AG04449 (cell line): Measurements from ENCODE around the gene SLC35G3.
"Not testable (repeated sequence)": the region's sequence is repeated elsewhere in the genome, so short reads cannot be mapped to it uniquely, and the experiment has no call there.

Experiments used
- CTCF ChIA-PET: fragments of 350-600 bp; formaldehyde crosslinking; extraction: SDS; loops from one replicate; lab custom pipeline; 2021; ENCODE audit warnings: antibody characterized with exemption; lab: Yijun Ruan, JAX
- POLR2A ChIA-PET: fragments of 400-600, 350-600 bp; formaldehyde crosslinking; extraction: SDS; loops from one replicate; lab custom pipeline; 2020; ENCODE audit warnings: antibody characterized with exemption, inconsistent platforms; lab: Yijun Ruan, JAX
- DNase-seq: peaks from one replicate; pipeline ENCODE4 v3.0.0-alpha.2; 2010; ENCODE audit warnings: low read depth, low spot score
- H3K4me3 ChIP-seq: 2 replicates; pipeline ENCODE4 v1.5.1; 2011; ENCODE audit warnings: low read depth, mild to moderate bottlenecking, control low read depth, low read length
- TF ChIP-seq, protein P1 (sequence below): IDR thresholded peaks from one replicate; pipeline ENCODE4 v1.5.1; 2011; ENCODE audit warnings: mild to moderate bottlenecking, moderate library complexity, low read length, control low read depth, inconsistent platforms; ENCODE audit not compliant: insufficient read depth; ENCODE audit errors: missing control alignments

Gene SLC35G3

DNA sequence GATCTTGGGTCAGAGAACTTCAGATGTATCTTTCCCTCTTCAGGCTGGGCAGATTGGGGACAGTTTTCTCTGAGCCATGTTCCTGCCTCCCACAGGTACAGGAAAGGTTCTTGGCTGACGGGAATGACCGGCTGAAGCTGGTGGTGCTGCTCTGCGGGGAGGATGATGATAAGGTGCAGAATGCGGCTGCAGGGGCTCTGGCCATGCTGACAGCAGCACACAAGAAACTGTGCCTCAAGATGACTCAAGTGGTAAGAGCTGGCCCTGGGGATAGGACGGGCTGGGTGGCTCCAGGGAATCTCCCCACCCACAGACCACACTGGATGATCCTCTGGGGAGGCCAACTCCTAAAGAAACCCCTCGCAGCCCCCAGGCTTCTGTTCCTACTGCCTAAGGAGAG, 10.9 kb downstream of the SLC35G3 start:
- TF ChIP-seq, protein P1, sequence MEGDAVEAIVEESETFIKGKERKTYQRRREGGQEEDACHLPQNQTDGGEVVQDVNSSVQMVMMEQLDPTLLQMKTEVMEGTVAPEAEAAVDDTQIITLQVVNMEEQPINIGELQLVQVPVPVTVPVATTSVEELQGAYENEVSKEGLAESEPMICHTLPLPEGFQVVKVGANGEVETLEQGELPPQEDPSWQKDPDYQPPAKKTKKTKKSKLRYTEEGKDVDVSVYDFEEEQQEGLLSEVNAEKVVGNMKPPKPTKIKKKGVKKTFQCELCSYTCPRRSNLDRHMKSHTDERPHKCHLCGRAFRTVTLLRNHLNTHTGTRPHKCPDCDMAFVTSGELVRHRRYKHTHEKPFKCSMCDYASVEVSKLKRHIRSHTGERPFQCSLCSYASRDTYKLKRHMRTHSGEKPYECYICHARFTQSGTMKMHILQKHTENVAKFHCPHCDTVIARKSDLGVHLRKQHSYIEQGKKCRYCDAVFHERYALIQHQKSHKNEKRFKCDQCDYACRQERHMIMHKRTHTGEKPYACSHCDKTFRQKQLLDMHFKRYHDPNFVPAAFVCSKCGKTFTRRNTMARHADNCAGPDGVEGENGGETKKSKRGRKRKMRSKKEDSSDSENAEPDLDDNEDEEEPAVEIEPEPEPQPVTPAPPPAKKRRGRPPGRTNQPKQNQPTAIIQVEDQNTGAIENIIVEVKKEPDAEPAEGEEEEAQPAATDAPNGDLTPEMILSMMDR: no peak
- CTCF ChIA-PET: interaction anchor here (0.9 kb wide), 1 partner anchor 13 kb away, joined by 3 read pairs; no protein-coding TSS in a partner anchor
- POLR2A ChIA-PET: no interaction called here
- H3K4me3 ChIP-seq: no peak overlapping the region
- DNase-seq: no peak

DNA sequence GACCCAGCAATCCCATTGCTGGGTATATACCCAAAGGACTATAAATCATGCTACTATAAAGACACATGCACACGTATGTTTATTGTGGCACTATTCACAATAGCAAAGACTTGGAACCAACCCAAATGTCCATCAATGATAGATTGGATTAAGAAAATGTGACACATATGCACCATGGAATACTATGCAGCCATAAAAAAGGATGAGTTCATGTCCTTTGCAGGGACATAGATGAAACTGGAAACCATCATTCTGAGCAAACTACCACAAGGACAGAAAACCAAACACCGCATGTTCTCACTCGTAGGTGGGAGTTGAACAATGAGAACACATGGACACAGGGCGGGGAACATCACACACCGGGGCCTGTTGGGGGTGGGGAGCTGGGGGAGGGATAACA, 14.8 kb downstream of the SLC35G3 start:
- DNase-seq, H3K4me3 ChIP-seq, POLR2A ChIA-PET: not testable (repeated sequence)
- CTCF ChIA-PET: interaction anchor here (1.8 kb wide), 1 partner anchor 359 kb away, joined by 4 read pairs; no protein-coding TSS in a partner anchor

DNA sequence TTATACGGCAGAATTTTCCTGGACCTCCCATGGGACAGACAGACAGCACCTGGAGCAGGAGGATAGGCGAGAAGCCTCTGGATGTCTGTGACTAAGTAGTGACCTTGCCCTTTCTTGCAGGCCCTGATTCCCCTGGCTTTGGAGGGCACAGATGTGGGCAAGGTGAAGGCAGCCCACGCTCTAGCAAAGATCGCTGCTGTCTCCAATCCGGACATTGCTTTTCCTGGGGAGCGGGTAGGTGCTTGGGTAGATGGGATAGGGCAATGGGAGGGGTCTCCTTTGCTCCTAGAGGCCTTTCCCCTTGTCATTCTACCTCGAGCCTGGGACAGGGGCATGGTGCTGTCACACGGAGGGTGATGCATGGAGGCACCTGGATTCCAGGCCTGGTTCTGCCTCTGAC, 17.3 kb downstream of the SLC35G3 start:
- ChIA-PET POLR2A (no interaction called here), CTCF (no interaction called here)
- H3K4me3 ChIP-seq: no peak overlapping the region
- TF ChIP-seq, protein P1: no peak
- DNase-seq: no peak

DNA sequence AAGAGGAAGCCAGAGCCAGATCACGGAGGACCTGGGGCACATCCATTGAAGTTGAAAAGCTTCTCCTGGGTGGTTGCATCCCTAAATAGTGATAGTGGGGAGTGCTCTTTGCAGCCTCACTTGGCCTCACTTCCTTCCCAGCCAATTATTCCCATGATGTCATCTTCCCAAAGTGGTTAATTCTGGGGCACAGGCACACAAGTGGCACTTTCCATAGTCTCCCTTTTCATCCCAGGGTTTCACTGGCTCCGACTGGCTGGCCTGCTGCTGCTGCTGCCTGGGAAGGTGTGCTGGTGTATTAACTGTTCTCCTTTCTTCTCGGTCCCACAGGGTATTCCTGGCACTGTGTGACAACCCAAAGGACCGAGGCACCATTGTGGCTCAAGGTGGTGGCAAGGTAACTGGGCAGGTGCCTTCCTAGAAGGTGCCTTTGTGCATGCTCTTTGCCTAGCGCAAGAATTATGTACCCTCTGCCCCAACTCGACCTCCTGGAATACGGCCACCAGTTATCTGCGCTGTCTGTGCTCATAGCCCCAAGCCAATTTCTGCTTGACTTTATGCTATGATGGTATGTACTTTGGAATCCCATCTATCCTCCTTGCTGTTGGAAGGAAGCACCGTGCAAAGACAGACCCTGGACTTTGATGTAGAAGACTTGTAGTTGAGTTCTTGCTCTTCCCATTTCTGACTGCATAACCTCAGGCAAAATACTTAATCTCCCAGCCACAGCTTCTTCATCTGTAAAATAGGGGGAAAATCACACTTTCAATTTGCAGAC, 18.4 kb downstream of the SLC35G3 start:
- no peak for DNase-seq
- CTCF ChIA-PET: interaction anchor here (0.8 kb wide), 1 partner anchor 356 kb away, joined by 3 read pairs; no protein-coding TSS in a partner anchor
- no peak overlapping the region for H3K4me3 ChIP-seq
- POLR2A ChIA-PET: no interaction called here
- TF ChIP-seq, protein P1: no peak

DNA sequence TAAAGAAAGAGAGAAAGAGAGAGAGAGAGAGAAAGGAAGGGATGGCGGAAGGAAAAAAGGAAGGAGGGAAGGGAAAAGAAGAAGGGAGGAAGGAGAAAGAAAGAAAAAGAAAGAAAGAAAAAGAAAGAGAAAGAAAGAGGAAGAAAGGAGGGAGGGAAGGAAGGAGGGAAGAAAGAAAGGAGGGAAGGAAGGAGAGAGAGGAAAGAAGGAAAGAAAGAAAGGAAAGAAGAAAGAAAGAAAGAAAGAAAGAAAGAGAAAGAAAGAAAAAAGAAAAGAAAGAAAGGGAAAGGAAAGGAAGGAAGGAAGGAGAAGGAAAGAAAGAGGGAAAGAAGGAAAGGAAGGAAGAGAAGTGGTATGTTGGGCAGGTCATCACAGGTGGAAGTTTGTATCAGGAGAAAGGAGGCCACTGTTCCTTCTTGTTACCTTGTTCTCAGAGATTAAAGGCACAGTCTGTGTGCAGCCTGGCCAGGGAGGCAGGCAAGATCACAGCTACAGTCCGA, 19.3 kb downstream of the SLC35G3 start:
- TF ChIP-seq, protein P1: no peak
- ChIA-PET CTCF (interaction anchor here (1.2 to 1.3 kb wide), 2 partner anchors 21 to 360 kb away, joined by 3 read pairs; no protein-coding TSS in a partner anchor), POLR2A (no interaction called here)
- no peak for DNase-seq
- H3K4me3 ChIP-seq: no peak overlapping the region

DNA sequence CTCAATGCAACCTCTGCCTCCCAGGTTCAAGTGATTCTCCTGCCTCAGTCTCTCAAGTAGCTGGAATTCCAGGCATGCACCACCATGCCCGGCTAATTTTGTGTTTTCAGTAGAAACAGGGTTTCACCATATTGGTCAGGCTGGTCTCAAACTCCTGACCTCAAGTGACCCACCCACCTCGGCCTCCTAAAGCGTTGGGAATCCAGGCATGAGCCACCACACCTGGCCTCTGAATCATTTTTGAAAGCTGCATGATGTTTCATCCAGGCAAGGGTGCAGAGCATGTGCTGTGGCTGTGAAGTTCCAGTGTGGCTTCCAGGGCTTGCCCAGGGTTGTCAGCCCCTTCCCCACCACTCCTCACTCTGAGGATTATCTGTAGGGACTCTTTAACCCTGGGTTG, 21.9 kb downstream of the SLC35G3 start:
- POLR2A ChIA-PET, DNase-seq, H3K4me3 ChIP-seq: not testable (repeated sequence)
- CTCF ChIA-PET: interaction anchor here (1.1 to 1.2 kb wide), 2 partner anchors 140 to 366 kb away, joined by 3 to 5 read pairs; partner anchors contain the start of gene SLFN12L

DNA sequence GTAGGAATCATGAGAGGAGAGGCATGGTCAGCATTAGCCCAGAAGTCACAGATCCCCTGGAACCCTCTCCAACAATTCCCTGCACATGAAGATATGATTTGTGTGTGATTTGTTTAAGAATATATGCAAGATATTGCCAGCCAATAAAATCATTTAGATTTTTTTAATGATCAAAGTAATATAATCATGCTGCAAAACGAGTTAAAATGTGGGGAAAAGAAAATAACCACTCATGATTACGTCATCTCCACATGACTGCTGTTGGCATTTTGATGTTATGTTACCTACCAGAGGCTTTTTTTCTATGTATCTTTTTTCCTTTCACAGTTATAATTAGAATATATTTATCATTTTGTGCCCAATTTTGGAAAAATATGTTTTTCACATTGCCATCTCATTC, 22.4 kb downstream of the SLC35G3 start:
- TF ChIP-seq, protein P1: no peak
- CTCF ChIA-PET: interaction anchor here (0.8 to 9.3 kb wide), 3 partner anchors 141 to 367 kb away, joined by 3 to 72 read pairs (median 23); partner anchors contain the start of gene SLFN12L
- DNase-seq: no peak
- no peak overlapping the region for H3K4me3 ChIP-seq
- POLR2A ChIA-PET: no interaction called here
